Activated effector memory CD4-positive, alpha-beta T cell treated with anti-CD3 and anti-CD28 coated beads, Interleukin-2, amount 50 U/mL, for 16 hours (primary cell): ENCODE measurements around the gene CETP.
"Not testable (repeated sequence)": the region's sequence is repeated elsewhere in the genome, so short reads cannot be mapped to it uniquely, and the experiment has no call there.

Experiments used
- DNase-seq: peaks from one replicate; pipeline ENCODE4 v3.0.0-alpha.2; 2020

CETP gene

GRCh38 chr16:56934599-56935145 lies 27.1 kb upstream of the CETP start:
- not testable (repeated sequence) for DNase-seq

DNA sequence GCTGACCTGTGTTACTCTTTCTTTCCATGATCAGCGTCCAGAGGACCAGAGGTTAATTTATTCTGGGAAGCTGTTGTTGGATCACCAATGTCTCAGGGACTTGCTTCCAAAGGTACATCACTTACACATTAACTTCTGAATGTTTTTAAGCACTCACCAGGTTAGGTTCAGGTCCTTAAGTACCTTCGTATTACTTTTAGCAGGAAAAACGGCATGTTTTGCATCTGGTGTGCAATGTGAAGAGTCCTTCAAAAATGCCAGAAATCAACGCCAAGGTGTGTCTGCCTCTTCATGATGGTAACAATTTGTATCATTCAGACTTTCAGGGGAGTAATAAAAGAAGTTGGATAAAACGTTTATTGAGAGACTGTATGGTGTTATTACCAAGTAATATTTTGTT lies 26.5 kb upstream of the CETP start:
- no peak for DNase-seq

DNA sequence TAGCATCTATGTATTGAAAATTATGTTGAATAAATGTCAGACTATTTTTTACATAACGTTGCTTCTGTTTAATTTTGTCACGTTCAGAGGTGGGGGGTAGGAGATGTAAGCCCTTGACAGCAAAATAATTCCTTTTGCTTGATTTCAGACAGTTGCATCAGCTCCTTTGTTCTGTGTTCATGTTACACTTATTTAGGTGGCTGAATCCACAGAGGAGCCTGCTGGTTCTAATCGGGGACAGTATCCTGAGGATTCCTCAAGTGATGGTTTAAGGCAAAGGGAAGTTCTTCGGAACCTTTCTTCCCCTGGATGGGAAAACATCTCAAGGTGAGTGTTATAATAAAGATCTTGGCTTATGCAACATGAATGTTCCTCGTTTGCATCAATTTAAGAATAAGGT lies 25.3 kb upstream of the CETP start:
- DNase-seq = no peak

- DNase-seq = no peak
Observed at GRCh38 chr16:56936950-56937349, 24.8 kb upstream of the CETP start.

DNA sequence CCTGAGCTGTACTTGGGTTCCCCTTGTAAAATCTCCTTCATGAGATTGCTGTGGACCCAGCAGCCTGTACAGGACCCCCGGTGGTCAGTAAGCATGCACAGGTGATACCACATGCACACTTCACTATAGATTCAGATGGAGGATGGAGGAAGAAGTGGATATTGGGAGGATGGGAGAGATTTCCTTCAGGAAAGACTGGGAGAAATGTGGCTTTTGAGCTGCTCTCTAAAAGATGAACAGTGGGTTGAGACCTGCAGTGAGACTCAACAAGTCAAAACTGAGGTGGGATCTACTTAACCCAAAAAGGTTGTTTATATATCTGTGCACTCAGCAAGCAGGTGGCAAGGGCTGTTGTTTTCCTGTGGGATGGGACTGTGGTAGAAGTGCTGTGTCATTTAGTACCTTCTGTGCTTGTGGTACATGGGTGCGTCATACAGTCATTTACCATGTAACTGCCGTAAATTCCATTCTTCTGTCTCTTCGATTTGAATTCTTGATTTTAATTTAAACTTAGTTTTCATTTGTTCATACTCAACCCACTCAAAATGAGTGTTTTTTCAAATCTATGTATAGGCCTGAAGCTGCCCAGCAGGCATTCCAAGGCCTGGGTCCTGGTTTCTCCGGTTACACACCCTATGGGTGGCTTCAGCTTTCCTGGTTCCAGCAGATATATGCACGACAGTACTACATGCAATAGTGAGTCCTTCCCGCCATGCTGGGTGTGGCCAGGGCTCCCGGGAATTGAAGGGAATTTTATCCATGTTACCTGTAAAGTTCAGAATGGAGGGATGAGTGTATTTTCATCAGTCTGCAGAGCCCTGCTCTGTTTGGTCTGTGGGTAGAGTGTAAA lies 22.9 kb upstream of the CETP start:
- DNase-seq = peak; percentile 75

GRCh38 chr16:56939801-56940200 lies 21.9 kb upstream of the CETP start:
- peak; percentile 58 for DNase-seq

GRCh38 chr16:56941092-56941491 lies 20.7 kb upstream of the CETP start:
- peak; percentile 34 for DNase-seq

DNA sequence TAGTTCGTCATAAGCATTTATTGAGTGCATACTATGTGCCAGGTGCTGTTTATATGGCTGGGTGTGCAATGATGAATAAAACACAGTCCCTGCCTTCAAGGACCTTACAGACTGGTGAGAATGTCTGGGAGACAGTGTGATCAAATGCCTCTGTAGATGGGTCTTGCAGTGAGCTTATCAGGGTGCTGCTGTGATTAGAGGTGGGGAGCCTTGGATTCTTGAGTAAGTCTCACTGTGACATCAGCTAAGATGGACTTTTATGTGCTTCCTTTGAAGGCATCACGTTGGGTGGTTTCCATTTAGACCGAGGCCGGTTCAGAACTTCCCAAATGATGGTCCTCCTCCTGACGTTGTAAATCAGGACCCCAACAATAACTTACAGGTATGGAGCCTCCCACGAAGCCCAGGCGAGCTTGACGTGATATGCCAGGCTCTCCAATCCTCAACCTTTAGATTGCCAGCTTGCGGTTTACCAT lies 19.9 kb upstream of the CETP start:
- no peak for DNase-seq

DNA sequence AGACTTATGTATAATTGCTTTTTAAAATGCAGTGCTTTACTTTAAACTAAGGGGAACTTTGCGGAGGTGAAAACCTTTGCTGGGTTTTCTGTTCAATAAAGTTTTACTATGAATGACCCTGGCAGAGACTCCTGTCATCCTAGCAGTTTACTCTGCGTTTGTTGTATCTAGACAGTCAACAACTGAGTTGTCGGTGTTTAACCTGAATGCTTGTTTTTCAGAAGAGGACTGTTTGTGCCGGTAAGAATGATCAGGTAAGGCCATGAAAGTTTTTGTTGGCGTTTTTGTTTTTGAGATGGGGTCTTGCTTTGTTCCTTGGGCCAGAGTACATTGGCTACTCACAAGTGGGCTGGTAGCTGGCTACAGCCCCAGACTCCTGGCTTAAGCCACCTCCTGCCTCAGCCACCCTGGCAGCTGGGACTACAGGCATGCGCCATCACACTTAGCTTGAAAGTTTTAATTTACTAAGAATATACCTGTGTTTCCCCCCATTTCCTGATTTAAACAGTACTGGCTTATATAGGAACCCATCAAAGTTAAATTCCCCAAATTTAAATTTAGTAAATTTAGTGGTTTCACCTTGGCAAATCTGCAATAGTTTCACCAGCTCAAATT lies 17.9 kb upstream of the CETP start:
- peak; percentile 42 for DNase-seq

- DNase-seq = peak; percentile 66
Observed at GRCh38 chr16:56944954-56945839, 16.6 kb upstream of the CETP start.

DNA sequence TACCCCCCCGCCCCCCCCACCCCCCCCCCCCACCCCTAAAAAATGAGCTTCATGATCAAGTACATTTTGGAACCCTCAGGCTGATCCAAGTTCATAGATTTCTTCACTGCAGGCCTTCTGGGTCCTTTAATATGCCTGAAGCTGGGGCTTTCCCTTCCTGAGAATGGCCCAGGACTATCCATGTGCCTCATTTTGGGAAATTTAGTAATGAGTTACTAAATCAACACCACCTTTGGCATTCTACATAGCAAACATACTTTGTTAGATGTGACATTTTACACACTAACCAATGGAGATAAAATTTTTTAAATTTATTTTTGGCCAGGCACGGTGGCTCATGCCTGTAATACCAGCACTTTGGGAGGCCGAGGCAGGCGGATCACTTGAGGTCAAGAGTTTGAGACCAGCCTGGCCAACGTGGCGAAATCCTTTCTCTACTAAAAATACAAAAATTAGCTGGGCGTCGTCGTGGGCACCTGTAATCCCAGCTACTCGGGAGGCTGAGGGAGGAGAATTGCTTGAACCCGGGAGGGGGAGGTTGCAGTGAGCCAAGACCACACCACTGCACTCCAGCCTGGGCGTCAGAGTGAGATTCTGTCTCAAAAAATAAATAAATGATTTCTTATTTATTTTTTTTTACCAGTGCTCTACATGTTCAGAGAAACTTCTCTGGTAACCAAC lies 15.8 kb upstream of the CETP start:
- DNase-seq = peak; percentile 16

DNA sequence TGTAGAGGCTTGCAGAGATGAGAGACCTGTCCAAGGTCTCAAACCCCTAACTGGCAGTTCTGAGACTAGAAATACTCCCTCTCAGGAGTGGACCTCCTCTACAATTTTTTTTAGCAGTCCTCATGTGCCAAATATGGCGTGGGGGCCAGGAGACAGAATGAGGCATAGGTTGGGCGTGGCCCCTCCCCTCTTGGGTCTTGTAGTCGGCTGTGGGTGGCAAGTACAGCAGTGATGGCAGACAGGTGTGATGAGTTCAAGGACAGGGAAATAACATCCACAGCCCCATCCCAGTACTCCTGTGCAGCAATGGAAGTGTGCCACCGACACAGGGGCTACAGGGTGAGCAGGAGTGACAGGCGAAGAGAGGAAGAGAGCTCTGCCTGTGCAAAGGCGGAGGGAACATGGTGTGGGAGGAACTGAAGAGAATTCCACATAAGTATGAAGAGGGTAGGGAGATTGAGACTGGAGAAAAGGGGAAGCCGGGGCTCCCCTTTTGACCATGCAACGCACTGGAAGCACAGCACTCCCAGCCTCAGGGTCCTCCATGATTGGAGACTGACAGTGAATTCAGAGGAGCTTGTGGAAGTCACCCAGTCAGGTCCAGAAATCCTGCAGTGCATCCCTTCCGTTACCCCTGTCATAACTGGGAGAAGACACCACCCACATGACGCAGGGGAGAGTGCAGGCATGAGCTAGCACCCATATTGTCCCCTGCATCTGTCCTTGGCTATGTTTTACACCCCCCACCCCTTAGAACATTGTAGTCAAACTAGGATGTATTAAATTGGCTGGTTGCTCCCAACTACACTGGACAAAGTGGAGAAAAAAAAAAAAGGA lies 14.8 kb upstream of the CETP start:
- DNase-seq = peak; percentile 64

GRCh38 chr16:56947604-56947995 lies 14.2 kb upstream of the CETP start:
- peak; percentile 55 for DNase-seq

DNA sequence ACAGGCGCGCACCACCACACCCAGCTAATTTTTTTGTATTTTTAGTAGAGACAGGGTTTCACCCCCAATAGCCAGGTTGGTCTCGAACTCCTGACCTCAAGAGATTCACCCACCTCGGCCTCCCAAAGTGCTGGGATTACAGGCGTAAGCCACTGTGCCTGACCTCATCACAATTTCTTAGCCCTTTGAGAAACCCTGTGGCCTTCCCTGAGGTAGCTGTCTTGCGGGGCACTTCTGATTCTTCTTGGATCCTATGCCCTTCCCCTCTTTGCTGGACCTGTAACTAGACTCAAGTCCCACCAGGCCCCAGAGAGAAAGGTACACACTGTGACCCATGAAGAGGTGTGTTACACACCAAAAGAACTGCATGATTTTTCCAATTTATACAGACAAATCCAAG lies 13.5 kb upstream of the CETP start:
- peak; percentile 59 for DNase-seq

GRCh38 chr16:56950051-56950450 lies 11.7 kb upstream of the CETP start:
- DNase-seq = peak; percentile 27

DNA sequence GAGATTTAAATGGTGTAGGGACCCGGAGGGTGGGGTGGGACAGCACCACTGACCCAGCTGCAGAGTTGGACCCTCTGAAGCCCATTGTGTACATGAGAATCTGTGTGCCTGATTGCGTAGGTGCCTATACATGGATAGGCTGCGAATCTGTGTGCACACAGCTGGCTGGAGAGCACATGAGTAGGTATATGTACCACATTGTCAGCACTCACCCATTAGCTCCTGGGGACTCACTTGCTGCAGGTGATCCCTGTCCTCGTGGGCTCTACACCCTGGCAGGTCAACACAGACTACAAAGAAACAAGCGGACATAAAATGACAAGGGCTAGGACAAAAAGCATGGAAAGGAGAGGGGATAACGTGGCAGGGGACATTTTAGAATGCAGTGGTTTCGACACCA lies 11.3 kb upstream of the CETP start:
- DNase-seq = peak; percentile 51

GRCh38 chr16:56950881-56951771 lies 10.6 kb upstream of the CETP start:
- peak; percentile 83 for DNase-seq

- DNase-seq = no peak
Observed at GRCh38 chr16:56953006-56953405, 8.7 kb upstream of the CETP start.

DNA sequence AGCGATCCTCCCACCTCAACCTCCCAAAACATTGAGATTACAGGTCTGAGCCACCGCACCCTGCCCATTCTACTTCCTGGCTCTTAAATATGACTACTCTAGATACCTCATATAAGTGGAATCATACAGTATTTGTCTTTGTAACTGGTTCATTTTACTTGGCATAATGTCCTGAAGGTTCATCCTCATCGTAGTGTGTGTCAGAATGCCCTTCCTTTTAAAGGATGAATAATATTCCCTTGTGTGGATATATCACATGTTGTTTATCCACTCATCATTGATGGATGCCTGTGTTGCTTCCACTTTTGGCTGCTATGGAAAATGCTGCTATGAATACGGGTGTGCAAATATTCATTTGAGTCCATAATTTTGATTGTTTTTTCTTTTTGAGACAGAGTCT lies 5.7 kb upstream of the CETP start:
- no peak for DNase-seq

DNA sequence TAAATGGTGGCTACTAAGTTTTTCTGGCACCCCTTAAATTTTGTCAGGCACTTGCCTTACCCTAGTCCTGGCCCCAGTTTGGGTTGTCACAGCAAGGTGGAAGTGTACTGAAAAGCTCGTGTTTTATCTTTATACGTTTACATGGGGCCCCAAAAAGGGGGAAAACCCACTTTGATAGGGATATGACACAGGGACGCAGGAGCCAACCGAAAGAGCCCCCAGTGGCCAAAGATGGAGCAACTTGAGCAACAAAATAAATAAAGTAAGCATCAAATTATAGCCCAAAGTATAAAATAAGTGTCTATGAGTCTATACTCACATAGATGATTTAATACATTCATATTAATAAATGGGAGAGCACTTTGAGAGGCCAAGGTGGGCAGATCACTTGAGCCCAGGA lies 5.0 kb upstream of the CETP start:
- no peak for DNase-seq
